ENCODE measurements around the gene CYSRT1.

The CYSRT1 gene

DNA sequence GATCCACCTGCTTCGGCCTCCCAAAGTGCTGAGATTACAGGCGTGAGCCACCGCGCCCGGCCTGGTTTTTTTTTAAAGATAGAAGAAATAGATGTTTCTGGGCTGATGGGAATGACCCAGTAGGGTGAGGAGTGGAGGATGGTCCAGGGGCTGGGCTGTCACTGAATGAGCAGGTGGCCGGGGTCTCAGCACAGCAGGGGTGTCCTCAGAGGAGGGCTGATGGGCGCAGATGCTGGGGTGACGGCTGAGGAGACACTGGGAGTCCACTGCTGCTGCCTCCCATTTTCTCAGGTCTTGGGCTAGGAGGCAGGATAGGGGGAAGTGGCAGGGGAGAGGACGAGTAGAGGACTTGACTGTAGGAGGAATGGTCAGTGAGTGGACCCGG, 50.2 kb downstream of the CYSRT1 start:
- FAIRE-seq (no peak), DNase-seq (ENCODE audit: insufficient read length) (no peak)
- TF ChIP-seq TAF1 (IDR thresholded peaks at IDR 0.05; ENCODE audit: borderline replicate concordance, low read depth, low read length), result no peak
- no peak for TF ChIP-seq POLR2AphosphoS5 (IDR thresholded peaks at IDR 0.05; ENCODE audit: low read depth, low read length)
- TF ChIP-seq POLR2A (IDR thresholded peaks at IDR 0.05; ENCODE audit: low read depth, low read length), result no peak
